ENCODE results near the gene COIL. TPM values are rescaled to one million over a fixed set of nuclear protein-coding genes. Genes with fewer than 3 reads are reported as not detected.

Gene COIL
- total and polyA plus RNA-seq, 9 of the 15 experiments (the other 6 are each of a cell fraction or from before 2014, with no cell fraction given) = 23.9 to 41.3 (median 28.7) TPM

DNA sequence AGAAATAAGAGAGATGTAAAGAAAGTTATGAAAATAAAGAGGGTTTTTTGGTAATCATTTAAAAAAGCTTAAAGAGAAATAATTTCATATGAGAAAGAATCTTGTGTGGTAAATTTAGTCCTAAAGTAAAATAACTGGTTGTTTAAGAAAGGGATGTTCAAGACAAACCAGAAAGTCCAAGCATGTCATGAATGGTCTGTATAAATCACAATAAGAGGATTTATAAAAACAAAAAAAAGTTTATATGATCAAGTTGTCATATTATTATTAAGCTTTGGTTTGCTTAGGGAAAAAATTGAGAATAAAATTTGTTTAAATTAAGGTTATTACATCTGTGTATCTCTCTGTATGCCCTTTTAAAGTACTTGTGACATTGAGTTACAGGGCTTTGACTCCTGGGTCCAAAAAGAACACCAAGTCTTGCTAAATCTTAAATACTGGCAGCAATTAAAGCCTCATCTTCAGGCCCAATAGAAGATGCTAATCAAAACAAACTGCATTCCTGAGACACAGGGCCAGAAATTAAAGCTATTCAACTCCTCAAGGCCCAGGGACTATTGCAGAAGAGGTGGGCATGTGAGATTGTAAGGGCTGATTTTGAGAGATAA lies 31.4 kb downstream of the COIL start:
- ATAC-seq (no peak), DNase-seq (ENCODE audit: extremely low read depth in 1 of 4, low spot score in 3 of 4) (no peak), FAIRE-seq (no peak)
- Histone ChIP-seq H3K4me1 (replicated peaks in 1 of 2; ENCODE audit: control insufficient read depth in 2 of 2, insufficient read depth in 2 of 2, low read length in 2 of 2) (no peaks in the 10 kb centered on the region; a peak in 1 of 5 replicates), H2AFZ (ENCODE audit: low read depth, low read length) (no peak overlapping the region), H3K27ac (ENCODE audit: extremely low read depth, low read depth, low read length) (no peak overlapping the region), H3K4me3 (no peak overlapping the region), H3K9me3 (replicated peaks; ENCODE audit: control insufficient read depth, insufficient read depth, low read depth, low read length) (no peaks in the 10 kb centered on the region), H3K79me2 (ENCODE audit: control insufficient read depth, insufficient read depth, low read length) (no peaks in the 10 kb centered on the region), H3K27me3 (ENCODE audit: control insufficient read depth in 2 of 2, insufficient read depth in 2 of 2, low read length in 2 of 2) (no peaks in the 10 kb centered on the region), H3K9ac (ENCODE audit: insufficient read depth in 1 of 2, low read depth in 2 of 2, low read length in 2 of 2) (no peak overlapping the region), H3K4me2 (ENCODE audit: insufficient read depth, low read length) (no peak overlapping the region), H3K36me3 (ENCODE audit: control insufficient read depth, insufficient read depth, low read length) (peaks cover 7% of the 10 kb centered on the region; the same call in 2 of the 3 replicates), H4K20me1 (replicated peaks; ENCODE audit: control insufficient read depth, insufficient read depth, low read length) (no peaks in the 10 kb centered on the region), H3K9me1 (ENCODE audit: control insufficient read depth, insufficient read depth, low read length) (no peaks in the 10 kb centered on the region)
- BruUV-seq (replicated peaks) = no TSS peak
- in situ Hi-C loops (cut with MboI) = no loop called here
- POLR2A ChIA-PET = interaction anchor here (0.8 to 1.0 kb wide), 2 partner anchors 7 to 10 kb away, joined by 3 read pairs; no protein-coding TSS in a partner anchor
- intact Hi-C loops (cut with micrococcal nuclease) = no loop called here
- no peak for TF ChIP-seq ZNF133 (CRISPR knock-in tag; IDR thresholded peaks at IDR 0.05)
- peak; percentile 80 for TF ChIP-seq ZFP36 (IDR thresholded peaks at IDR 0.05; ENCODE audit: low read depth, low read length, partially characterized antibody)
- TF ChIP-seq SMAD2 (IDR thresholded peaks at IDR 0.05; ENCODE audit: low read depth, low read length) = no peak
- TF ChIP-seq CBX3 (IDR thresholded peaks at IDR 0.05; ENCODE audit: borderline replicate concordance in 1 of 2, low read length in 2 of 2) = no peak
- TF ChIP-seq, protein P1, sequence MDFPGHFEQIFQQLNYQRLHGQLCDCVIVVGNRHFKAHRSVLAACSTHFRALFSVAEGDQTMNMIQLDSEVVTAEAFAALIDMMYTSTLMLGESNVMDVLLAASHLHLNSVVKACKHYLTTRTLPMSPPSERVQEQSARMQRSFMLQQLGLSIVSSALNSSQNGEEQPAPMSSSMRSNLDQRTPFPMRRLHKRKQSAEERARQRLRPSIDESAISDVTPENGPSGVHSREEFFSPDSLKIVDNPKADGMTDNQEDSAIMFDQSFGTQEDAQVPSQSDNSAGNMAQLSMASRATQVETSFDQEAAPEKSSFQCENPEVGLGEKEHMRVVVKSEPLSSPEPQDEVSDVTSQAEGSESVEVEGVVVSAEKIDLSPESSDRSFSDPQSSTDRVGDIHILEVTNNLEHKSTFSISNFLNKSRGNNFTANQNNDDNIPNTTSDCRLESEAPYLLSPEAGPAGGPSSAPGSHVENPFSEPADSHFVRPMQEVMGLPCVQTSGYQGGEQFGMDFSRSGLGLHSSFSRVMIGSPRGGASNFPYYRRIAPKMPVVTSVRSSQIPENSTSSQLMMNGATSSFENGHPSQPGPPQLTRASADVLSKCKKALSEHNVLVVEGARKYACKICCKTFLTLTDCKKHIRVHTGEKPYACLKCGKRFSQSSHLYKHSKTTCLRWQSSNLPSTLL (IDR thresholded peaks at IDR 0.05) = no peak
- no peak for TF ChIP-seq CBFB (CRISPR knock-in tag; IDR thresholded peaks at IDR 0.05)
- TF ChIP-seq, protein P2, sequence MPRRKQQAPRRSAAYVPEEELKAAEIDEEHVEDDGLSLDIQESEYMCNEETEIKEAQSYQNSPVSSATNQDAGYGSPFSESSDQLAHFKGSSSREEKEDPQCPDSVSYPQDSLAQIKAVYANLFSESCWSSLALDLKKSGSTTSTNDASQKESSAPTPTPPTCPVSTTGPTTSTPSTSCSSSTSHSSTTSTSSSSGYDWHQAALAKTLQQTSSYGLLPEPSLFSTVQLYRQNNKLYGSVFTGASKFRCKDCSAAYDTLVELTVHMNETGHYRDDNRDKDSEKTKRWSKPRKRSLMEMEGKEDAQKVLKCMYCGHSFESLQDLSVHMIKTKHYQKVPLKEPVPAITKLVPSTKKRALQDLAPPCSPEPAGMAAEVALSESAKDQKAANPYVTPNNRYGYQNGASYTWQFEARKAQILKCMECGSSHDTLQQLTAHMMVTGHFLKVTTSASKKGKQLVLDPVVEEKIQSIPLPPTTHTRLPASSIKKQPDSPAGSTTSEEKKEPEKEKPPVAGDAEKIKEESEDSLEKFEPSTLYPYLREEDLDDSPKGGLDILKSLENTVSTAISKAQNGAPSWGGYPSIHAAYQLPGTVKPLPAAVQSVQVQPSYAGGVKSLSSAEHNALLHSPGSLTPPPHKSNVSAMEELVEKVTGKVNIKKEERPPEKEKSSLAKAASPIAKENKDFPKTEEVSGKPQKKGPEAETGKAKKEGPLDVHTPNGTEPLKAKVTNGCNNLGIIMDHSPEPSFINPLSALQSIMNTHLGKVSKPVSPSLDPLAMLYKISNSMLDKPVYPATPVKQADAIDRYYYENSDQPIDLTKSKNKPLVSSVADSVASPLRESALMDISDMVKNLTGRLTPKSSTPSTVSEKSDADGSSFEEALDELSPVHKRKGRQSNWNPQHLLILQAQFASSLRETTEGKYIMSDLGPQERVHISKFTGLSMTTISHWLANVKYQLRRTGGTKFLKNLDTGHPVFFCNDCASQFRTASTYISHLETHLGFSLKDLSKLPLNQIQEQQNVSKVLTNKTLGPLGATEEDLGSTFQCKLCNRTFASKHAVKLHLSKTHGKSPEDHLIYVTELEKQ (CRISPR knock-in tag; IDR thresholded peaks at IDR 0.05) = no peak
- TF ChIP-seq ZBTB7A (IDR thresholded peaks at IDR 0.05; ENCODE audit: borderline replicate concordance, control insufficient read depth, low read depth, low read length) = no peak
- CTCF ChIA-PET (ENCODE audit: low intra/inter-chr PET ratio) = no interaction called here
